Hematopoietic multipotent progenitor cell treated with erythropoietin and hydrocortisone succinate and interleukin-3 and kit ligand, for 4 days (in vitro differentiated cells): ENCODE measurements around the gene FBXW5.

Experiments
- DNase-seq: peaks from one replicate; pipeline ENCODE4 v3.0.0-alpha.2; 2015

The FBXW5 gene

DNA sequence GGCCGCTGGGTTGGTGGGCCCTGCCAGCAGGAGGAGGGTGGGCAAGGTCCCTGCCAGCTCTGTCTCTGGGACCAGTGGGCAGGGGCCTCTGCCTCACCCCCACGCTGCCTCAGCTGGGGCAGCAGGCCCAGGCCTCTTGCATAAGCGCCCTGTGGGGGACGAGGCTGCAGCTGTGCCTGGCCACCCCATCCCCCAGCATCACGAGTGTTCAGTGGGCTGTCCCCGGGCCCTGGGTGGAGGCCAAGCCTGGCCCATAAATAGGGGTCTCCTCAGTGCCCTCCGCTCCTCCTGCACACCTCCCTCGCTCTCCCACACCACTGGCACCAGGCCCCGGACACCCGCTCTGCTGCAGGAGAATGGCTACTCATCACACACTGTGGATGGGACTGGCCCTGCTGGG lies 32.7 kb upstream of the FBXW5 start, which contains the start of gene PTGDS:
PTGDS (plus strand) TSS at position 282 of the 400 bp plus-strand sequence; CDS start at position 357, 75 bp downstream.
- no peak for DNase-seq

DNA sequence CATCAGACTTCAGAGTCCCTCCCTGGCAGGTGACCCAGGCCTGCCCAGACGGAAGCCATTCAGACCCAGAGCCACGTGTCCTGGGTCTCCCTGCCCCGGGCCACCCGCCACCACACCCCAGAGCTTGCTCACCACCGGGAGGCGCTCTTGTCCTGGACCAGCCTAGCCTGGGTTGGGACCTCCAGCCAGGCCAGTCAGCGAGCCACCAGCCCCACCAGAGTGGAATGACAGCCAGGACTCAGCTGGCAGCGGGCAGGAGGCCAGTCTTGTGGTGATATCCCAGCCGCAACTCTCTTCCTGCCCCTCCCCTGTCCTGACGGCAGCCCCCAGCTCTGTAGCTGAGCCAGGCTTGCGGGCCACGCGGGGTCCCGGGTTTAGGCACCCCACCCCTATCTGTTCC lies 31.1 kb upstream of the FBXW5 start:
- DNase-seq: peak; percentile 98

DNA sequence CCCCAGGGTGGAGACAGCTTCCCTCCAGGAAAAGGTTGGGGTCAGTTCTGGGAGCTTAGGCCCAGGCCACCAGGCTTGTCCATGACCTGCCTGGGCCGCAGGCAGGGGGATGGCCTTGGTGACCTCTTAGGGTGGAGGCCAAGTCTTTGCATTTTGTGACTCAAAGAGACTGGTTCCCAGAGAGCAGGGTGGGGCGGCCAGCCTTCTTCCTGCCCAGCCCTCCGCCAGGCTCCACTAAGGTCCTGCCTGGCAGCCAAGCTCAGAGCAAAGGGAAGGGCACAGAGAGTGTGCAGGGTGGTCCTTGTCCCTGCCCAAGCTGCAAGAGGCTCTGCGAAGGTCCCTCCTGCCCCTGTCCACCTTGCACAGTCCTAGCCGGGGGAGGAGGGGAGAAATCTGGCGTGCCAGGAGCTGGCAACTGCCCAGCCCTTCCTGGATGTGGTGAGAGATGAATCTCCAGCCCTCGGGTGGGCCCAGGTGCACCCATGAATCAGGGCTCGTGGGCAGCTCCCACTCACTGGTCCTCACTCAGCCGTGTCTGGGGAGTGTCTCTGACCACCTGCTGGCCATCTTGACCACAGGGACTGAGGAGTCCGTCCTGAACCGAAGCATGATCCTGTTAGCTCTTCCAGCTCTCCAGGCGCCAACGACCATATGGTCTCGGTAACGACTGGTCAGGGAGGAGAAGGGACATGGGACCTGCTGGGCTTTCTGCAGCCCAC lies 30.4 kb upstream of the FBXW5 start:
- DNase-seq: peak; percentile 64

DNA sequence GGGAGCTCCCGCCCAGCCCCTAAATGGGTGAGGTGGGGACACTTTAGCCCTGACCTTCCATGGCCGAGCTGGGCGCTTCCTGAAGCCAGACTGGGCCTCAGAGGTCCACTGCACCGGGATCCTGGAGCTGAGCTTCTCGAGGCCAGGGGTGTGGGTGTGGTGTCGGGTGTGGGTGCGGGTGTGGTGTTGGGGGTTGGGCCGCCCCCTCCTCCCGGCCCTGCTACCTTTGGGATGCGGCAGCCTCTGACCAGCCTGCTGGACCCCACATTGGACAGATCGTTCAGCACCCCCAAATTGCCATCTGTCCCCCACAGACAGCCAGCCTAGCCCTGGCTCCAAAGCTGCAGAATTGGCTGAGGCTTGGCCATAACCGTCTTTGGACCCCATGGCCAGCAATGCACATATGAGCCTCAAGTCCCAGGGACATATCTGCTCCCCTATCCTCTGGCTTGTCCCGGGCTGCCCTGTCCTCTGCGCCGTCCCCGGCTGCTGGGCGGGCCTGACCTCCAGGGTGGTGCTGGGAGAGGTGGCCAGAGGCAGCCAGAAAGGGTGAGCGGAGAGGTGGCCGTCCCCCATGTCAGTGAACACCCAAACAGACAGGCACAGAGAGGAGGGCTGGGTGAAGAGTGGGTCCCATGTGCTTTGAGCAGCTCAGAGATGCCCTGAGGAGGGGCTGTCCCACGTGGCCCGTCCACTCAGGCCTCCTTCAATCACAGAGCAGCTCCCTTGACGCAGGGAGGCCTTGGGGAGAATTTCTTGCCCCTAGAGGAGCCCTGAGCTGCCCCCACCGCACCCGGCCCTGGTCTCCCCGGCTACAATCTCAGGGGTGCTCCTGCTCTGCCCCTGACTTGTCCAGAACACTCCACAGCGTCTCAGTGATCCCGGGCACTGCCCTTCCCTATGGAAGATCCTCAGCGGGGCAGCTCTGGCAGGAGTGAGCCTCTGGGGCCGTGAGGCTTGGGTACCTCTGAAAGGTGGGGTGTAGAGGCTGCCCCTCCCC lies 29.4 kb upstream of the FBXW5 start:
- no peak for DNase-seq

DNA sequence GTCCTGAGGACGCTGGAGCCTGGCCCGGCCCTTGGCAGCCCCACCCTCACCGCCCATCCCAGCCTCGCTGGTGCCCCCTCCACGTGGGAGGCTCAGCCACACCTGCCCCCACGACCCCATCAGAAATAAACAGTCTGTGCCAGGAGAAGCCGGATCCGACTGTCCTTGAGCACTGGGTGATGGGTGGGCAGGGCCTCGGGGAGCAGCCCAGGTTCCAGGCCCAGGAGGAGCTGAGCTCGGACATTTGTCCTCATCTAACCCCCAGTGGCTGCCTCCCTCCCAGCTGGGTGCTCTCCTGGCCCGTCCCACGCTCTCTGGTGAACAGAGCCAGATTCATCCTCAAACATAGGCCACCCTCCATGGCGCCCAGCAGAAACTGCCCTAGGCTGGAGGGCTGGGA lies 28.2 kb upstream of the FBXW5 start:
- DNase-seq: no peak

- no peak for DNase-seq
Observed at GRCh38 chr9:136972335-136972734, 27.8 kb upstream of the FBXW5 start.

DNA sequence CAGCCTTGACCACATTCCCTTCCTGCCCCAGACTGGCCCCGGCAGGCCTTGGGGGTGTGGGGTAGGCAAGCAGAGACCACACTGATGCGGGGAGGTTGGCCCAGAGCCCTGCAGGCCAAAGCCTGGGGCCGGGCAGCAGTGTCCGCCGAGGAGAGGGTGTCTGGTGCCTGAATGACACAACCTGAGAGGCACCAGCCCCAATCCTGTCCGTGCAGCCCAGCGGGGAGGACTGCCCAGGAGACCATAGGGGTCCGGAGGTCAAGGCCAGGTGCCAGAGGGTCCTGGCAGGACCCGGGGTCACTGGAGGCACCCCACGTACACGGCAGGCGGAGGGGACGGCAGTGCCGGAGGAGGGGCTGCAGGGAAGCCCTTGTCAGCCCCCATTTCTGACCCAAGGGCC lies 27.2 kb upstream of the FBXW5 start:
- DNase-seq: no peak

DNA sequence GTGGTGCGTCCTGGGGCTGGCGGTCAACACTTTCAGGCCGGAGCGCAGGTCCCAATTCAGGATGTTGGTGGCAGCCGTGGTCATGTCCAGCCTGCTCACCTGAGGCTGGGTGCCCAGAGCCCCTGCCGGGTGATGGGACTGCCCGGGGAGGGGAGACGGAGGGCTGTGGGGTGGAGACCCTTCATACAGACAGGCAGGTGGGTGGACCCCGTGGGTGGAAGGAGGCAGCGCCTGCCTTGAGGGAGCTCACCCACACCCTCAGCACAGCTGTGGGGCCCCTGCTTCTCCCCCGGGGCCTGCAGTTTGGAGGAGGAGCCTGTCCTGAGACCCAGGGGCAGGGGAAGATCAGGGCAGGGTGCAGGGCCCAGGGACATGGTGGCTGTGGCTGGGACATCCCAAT lies 25.8 kb upstream of the FBXW5 start:
- no peak for DNase-seq

DNA sequence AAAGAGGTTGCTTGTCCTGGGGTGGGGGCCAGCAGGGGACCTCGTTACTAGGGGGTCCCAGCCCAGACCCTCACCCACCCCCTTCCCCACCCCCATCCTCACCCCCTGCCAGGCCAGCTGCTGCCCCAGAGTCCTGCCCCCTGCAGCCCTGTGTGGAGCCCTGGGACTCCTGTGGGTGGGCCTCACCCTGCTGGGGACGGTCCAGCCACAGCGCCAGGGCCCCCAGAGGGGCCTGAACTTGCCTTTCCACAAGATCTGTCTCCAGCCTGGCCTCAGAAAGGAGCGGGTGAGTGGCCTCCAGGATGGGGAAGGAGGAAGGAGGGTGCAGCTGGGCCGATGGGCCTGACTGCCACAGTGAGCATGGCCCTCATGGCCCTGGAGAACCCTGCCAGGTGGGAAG lies 25.2 kb upstream of the FBXW5 start:
- no peak for DNase-seq

DNA sequence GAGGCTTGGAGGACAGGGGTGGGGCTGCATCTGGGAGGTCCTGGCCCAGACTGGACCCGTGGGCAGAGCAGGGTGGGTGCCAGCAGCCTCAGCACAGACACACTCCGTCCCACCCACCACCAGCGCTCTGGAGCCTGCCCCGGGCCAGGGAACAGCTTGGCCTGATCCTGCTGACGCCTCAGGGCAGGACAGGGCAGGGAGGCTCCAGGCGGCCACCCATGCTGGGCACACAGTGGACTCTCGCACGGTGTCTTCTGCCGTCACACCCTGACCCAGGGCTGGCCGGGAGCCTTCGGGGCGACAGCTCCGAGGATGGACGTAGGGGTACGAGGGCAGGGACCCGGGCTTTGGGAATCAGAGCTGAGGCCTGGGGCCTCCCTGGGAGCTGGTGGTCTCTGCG lies 24.6 kb upstream of the FBXW5 start:
- no peak for DNase-seq

GRCh38 chr9:136968333-136969127 lies 24.0 kb upstream of the FBXW5 start:
- DNase-seq: no peak

DNA sequence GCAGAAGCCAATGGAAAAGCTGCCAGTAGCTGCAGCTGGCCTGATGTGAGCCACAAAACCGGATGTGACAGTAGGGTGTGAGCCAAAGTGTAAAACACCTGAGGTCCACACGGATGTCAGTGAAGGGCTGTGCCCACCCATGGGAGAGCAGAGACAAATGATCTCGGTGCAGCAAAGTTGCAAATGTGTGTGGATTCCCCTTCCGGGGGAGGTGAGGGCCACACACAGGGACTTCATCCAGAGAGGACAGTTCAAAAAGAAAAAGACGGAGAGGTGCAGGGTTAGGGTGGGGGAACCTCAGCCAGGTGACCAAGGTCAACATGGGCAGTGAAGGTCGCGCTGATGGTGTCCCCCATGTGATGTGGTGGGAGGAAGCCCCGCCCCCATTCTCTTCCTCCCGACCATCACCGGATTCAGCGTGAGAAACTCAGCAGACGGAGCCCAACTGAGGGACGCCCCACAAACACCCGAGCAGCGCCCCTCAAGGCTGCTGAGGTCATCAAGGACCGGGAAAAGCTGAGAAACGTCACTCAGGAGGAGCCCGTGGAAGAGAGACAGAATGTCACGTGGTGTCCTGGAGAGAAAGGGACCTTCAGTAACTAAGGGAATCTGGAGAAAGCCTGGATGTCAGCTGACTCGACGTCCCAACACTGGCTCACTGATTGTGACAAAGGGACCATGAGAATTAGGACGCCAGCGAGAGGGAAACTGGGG lies 21.4 kb upstream of the FBXW5 start:
- DNase-seq: no peak

DNA sequence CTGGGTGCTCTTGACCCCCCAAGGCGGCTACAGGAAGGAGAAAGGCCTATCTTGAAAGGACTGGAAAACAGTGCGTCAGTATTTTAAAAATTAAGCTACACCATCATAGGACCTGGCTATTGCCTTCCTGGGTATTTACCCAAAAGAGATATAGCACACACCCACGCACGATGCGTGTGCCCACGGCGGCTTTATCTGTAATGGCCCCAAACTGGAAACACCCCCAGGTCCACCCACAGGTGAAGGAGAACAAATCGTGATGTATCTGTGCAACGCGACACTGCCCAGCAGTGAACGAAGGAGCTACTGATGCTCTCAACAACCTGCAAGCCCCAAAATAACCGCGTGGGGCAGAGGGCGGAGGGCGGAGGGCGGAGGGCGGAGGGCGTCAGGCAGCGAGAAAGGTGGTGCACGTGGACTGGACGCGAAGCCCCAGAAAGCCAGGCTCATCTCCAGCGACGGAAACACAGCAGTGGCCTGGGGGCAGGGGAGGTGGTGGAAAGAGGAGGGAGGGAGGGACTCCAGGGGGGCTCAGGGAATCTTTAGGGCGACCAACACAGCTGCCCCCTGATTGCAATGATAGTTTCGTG lies 20.4 kb upstream of the FBXW5 start:
- DNase-seq: no peak

DNA sequence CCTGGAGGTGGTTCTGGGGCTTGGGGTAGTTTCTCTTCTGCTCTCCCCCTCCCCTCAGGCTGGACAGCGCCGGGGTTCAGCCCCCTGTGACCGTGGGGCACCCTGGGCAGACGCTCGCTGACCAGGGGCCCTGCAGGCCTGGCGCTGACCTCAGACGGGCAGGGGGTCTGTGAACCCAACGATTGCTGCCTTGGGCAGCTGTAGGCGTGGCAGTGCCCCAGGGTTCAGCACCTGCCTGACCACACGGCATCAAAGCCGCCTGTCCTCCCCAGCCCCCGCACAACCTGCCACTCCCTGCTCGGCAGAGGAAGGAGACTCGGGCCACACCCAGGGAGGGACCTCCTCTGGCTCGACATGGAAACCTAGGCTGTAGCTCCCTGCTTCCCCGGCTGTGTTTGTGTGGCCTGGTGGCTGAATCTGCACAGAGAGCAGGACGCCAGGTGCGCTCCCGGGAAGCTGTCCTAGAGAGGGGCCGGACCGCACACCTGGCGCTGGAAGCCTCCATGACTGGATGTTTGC lies 19.7 kb upstream of the FBXW5 start:
- peak; percentile 68 for DNase-seq

DNA sequence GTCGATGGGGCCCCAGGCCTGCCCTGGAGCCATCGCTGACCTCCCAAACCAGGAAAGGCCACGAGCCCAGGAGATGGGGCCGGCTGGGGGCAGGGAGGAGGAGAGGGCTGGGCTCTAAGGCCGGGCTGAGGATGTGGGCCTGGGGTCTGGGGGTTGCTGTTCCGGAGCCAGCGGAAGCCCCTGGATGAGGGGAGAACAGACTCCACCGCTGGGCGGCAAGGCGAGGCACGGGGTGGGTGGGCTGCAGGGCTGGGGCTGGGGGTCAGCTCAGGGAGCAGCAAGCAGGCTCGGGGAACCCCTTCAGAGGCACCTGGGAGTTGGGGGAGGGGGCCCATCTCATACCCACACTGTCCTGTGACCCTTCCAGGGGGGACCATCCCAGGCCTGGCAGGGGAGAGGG lies 19.2 kb upstream of the FBXW5 start:
- no peak for DNase-seq

GRCh38 chr9:136963341-136963740 lies 18.8 kb upstream of the FBXW5 start:
- DNase-seq: no peak

DNA sequence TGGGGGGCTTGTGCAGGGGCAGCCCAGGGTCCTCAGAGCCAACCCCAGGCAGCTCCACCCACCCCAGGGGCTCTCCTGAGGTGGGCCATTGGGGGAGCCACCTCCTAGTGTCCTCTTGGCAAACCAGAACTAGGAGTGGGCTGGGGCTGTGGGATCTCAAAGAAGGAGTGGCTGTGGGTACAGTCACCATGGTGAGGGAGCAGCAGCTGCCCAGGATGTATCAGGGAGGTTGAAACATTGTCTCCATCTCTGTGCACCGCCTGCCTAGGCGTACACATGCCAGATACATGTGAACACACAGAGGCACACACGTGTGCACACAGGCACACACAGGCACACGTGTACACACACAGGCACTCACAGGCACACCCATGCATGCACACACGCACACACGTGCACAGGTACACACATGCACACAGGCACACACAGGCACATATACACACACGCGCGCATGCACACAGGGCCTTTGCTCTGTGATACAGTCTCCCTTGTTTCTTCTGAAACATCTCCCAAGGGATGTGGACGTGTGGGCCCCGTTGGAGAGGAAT lies 18.2 kb upstream of the FBXW5 start:
- DNase-seq: no peak

DNA sequence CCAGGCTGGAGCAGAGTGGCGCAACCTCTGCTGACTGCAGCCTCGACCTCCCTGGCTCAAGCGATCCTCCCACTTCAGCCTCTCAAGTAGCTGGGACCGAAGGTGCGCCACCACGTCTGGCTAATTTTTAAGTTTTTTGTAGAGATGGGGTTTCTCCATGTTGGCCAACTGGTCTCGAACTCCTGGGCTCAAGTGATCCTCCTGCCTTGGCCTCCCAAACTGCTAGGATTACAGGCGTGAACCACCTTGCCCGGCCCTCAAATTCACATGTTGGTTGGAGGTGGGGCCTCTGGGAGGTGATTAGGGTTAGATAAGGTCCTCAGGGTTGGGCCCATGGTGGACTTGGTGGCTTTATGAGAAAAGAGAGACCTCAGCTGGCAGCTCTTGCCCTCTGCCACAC lies 17.6 kb upstream of the FBXW5 start:
- DNase-seq: no peak

DNA sequence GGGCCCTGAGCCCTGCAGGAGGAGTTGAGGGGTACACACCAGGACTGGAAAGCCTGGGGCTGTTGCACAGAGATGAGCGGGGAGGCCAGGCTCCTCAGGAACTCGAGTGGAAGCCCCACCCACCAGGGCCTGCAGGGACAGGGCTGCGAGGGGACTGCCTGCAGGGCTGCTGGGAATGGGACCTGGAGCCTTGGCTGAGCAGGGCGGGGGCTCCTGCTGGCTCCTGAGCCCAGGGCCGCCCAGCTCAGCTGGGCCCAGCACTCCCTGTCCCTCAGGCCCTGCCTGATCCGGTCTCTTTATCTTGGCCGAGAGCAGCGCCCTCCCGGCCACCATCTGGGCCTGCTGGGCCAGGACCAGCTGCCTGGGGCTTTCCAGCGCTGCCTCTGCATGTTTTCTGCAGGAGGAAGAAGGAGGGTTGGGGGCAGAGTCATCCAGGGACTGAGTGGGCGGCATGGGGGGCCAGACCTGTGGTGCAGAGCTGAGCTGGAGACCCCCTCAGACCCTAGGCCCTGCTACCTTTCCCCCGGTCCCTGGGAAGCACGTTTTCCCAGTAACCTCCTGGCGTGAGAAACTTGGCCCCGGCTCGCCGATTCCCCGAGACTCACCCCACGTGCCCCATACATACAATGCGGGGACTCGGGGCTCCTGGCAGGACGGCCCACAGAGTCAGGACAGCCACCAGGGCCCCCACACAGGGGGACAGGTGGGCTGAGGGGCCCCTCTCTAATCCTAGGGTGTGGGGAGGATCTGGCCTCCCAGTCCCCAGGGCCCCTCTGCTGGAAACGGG lies 16.9 kb upstream of the FBXW5 start:
- no peak for DNase-seq

GRCh38 chr9:136960938-136961275 lies 16.4 kb upstream of the FBXW5 start:
- DNase-seq: no peak
